Ovary (tissue), 9 donors: ENCODE measurements around the gene DRC1. TPM values are rescaled to one million over a fixed set of nuclear protein-coding genes. Genes with fewer than 3 reads are reported as not detected.

ENCODE experiments used
- DNase-seq, 5 donors: peaks; one replicate each; pipeline ENCODE4 v3.0.0-alpha.2; 2019 to 2020
- H3K27ac ChIP-seq, 2 donors: fragments of 200-600 bp; one replicate each; pipeline versions ENCODE4 v1.5.1 to v1.8.0; 2019 to 2022
- H3K27me3 ChIP-seq: fragments of 200-600 bp; one replicate; pipeline ENCODE4 v1.8.0; 2022
- H3K36me3 ChIP-seq: fragments of 200-600 bp; sonication (generic); one replicate; pipeline ENCODE4 v1.5.1; 2019
- H3K4me1 ChIP-seq: one replicate; pipeline ENCODE4 v1.8.1; 2013; ENCODE audit warnings: mild to moderate bottlenecking, moderate library complexity; ENCODE audit not compliant: insufficient read depth
- H3K4me3 ChIP-seq: fragments of 200-600 bp; sonication (generic); one replicate; pipeline ENCODE4 v1.5.1; 2017
- H3K9me3 ChIP-seq, 2 donors: fragments of 200-600 bp in 1 of 2; sonication (generic) in 1 of 2; one replicate each; pipeline versions ENCODE4 v1.5.1 to v1.8.1; 2013 to 2019; ENCODE audit warnings: mild to moderate bottlenecking in 1 of 2, moderate library complexity in 1 of 2
- CTCF ChIP-seq, 3 donors: fragments of 450-650 bp in 2 of 3; fragments of 200-600 bp in 1 of 3; IDR thresholded peaks; one replicate each; pipeline versions ENCODE4 v1.5.1 to v1.8.0; 2016 to 2022; ENCODE audit warnings: antibody characterized with exemption in 3 of 3, mild to moderate bottlenecking in 1 of 3
- EP300 ChIP-seq: sonication (generic); formaldehyde crosslinking; IDR thresholded peaks from one replicate; pipeline ENCODE4 v1.6.1; 2017; ENCODE audit warnings: antibody characterized with exemption
- POLR2A ChIP-seq: fragments of 450-650 bp; IDR thresholded peaks from one replicate; pipeline ENCODE4 v1.6.1; 2017; ENCODE audit warnings: antibody characterized with exemption, mild to moderate bottlenecking, moderate library complexity
- WGBS, 3 donors: extraction: QIAGEN DNeasy Blood & Tissue Kit in 1 of 3; methylation state at CpG; one replicate each; pipeline versions ENCODE4 v1.1.5 to v1.1.7; 2013 to 2017; 5-methylcytosine and 5-hydroxymethylcytosine counted together
- intact Hi-C, 4 donors: fragments of 100-400 bp; cut with DNase I; formaldehyde crosslinking; loops; one replicate each; pipeline versions ENCODE4 v1.11.0 to v1.15.1; 2022 to 2023
- polyA plus RNA-seq, 2 donors: library from polyadenylated mRNA; stranded (reverse); fragments of 200-250 nt in 1 of 2; fragments of 350-450 nt in 1 of 2; fragmentation: Illumina TruSeq in 1 of 2; extraction: RNeasy Lipid Tissue Mini Kit (QIAGEN cat#74804) in 1 of 2; gene quantifications; one replicate each; pipeline ENCODE4 v1.2.3, GENCODE V29; 2013 to 2014
- total RNA-seq, 7 donors: library from RNA; depleted of rRNA in 2 of 7; stranded (reverse); fragments of >200 nt in 2 of 7; fragmentation: NEBNext Ultra II Directional in 3 of 7; extraction: Animal tissue kit (Norgen Biotek cat#: 25700) in 3 of 7; gene quantifications; one replicate each; pipeline versions ENCODE4 v1.1.0 to v1.2.4, GENCODE V29; 2016 to 2023
- donor health status: DM: no; HTN: no; CAD: no; lungs with moderate emphysema.
- donor health status: DM: no; HTN: no; CAD: no.
- donor health status: Bipolar disorder and iron deficiency.
- donor health status: DM: yes; HTN: yes; CAD: no.
- donor health status: DM: no; HTN: no; CAD: no.
- donor health status: DM: yes; HTN: yes; CAD: no.

Gene DRC1
- total and polyA plus RNA-seq, 9 donors, result 0.05 to 11.8 (median 1.2) TPM; not detected in 3

- Histone ChIP-seq H3K4me1 (no peaks in the 10 kb centered on the region), H3K36me3 (no peaks in the 10 kb centered on the region), H3K4me3 (no peak overlapping the region), H3K27me3 (no peaks in the 10 kb centered on the region), H3K27ac (no peak overlapping the region), H3K9me3 (no peaks in the 10 kb centered on the region)
- TF ChIP-seq EP300, result no peak
- no peak for DNase-seq
- WGBS, 3 donors, result 69 to 73% (median 71%) methylated on average over 11 of the region's 11 CpGs
- intact Hi-C loops, result no loop called here
Measured at GRCh38 chr2:26457251-26457666, 55.5 kb downstream of the DRC1 start.

GRCh38 chr2:26457695-26458364 is 56.1 kb downstream of the DRC1 start:
- H3K36me3 ChIP-seq, result no peaks in the 10 kb centered on the region
- 90 to 96% (median 93%) methylated on average over 19 of the region's 19 CpGs for WGBS, 3 donors
- H3K27me3 ChIP-seq, result no peaks in the 10 kb centered on the region
- H3K9me3 ChIP-seq, result no peaks in the 10 kb centered on the region
- H3K4me1 ChIP-seq, result no peaks in the 10 kb centered on the region
- DNase-seq, result peak in 1 of 5 donors; percentile 25
- TF ChIP-seq CTCF (IDR thresholded peaks at IDR 0.05) (no peak), POLR2A (no peak), EP300 (no peak)
- H3K27ac ChIP-seq, result no peak overlapping the region
- no peak overlapping the region for H3K4me3 ChIP-seq
- intact Hi-C loops, result no loop called here

GRCh38 chr2:26458365-26459042 is 56.8 kb downstream of the DRC1 start:
- Histone ChIP-seq H3K4me3 (no peak overlapping the region), H3K4me1 (no peaks in the 10 kb centered on the region), H3K27ac (no peak overlapping the region), H3K36me3 (no peaks in the 10 kb centered on the region), H3K9me3 (no peaks in the 10 kb centered on the region), H3K27me3 (no peaks in the 10 kb centered on the region)
- peak in 1 of 5 donors; percentile 13 for DNase-seq
- WGBS, 3 donors, result 87 to 91% (median 88%) methylated on average over 14 of the region's 14 CpGs
- intact Hi-C loops, result no loop called here
- TF ChIP-seq CTCF (IDR thresholded peaks at IDR 0.05), result no peak
- no peak for TF ChIP-seq POLR2A
- no peak for TF ChIP-seq EP300

GRCh38 chr2:26459991-26460612 is 58.4 kb downstream of the DRC1 start:
- peak in 2 of 5 donors; percentile 9 to 17 for DNase-seq
- 82 to 85% (median 84%) methylated on average over 15 of the region's 15 CpGs for WGBS, 3 donors
- intact Hi-C loops, result no loop called here
- Histone ChIP-seq H3K27ac (no peak overlapping the region), H3K4me1 (no peaks in the 10 kb centered on the region), H3K4me3 (no peak overlapping the region), H3K36me3 (no peaks in the 10 kb centered on the region), H3K9me3 (no peaks in the 10 kb centered on the region), H3K27me3 (no peaks in the 10 kb centered on the region)
- TF ChIP-seq POLR2A, result no peak

- Histone ChIP-seq H3K4me1 (no peaks in the 10 kb centered on the region), H3K27ac (no peak overlapping the region), H3K27me3 (no peaks in the 10 kb centered on the region), H3K9me3 (no peaks in the 10 kb centered on the region), H3K36me3 (no peaks in the 10 kb centered on the region), H3K4me3 (no peak overlapping the region)
- intact Hi-C loops, result no loop called here
- TF ChIP-seq POLR2A, result no peak
- no peak for TF ChIP-seq CTCF (IDR thresholded peaks at IDR 0.05)
- TF ChIP-seq EP300, result no peak
- peak in 1 of 5 donors; percentile 20 for DNase-seq
- WGBS, 3 donors, result 91 to 96% (median 93%) methylated on average over 19 of the region's 19 CpGs
Measured at GRCh38 chr2:26460613-26461031, 58.9 kb downstream of the DRC1 start.
